ENCODE measurements around the gene MATCAP1. TPM values are rescaled to one million over a fixed set of nuclear protein-coding genes. Genes with fewer than 3 reads are reported as not detected.

Gene MATCAP1
- total RNA-seq, 3 donors from 2014 or later (not counting 1 experiment from before 2014, with no cell fraction given): 7.2 to 12.6 (median 10.9) TPM

DNA sequence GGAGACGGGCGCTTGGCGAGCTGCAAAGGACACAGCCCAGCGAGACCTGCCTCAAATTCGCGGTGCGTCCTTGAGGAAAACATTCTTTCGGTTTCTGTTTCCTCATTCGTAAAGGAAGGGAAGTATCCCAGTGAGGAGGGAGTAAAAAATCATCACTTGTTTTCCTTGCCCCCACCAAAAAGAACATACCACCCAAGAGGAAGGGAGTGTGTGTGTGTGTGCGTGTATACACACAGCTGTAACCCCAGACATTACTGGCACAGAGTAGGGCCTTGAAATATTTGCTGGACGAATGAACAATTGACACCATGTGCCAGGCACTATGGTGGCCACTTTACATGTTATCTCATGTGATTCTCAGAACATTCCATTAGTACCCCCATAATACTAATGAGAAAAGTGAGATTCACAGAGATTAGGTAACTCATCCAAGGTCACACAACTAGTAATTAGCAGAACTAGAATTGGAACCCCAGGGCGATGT is 1.9 kb upstream of the MATCAP1 start:
- Histone ChIP-seq H3K36me3 (ENCODE audit: control insufficient read depth, insufficient read depth, low read length) (no peaks in the 10 kb centered on the region), H3K27me3 (ENCODE audit: control insufficient read depth, insufficient read depth, low read length) (peaks cover 2% of the 10 kb centered on the region), H3K27ac (ENCODE audit: low read length) (no peak overlapping the region), H3K9me3 (ENCODE audit: control insufficient read depth, insufficient read depth, low read length) (no peaks in the 10 kb centered on the region), H3K4me1 (ENCODE audit: control insufficient read depth, insufficient read depth, low read length) (peaks cover 23% of the 10 kb centered on the region), H3K4me3 (ENCODE audit: low read length) (no peak overlapping the region)
- WGBS (ENCODE audit: insufficient coverage): 17% methylated on average over 10 of the region's 12 CpGs
- intact Hi-C loops (cut with micrococcal nuclease): loop anchor here (1.0 to 2.0 kb wide), 2 partner anchors 41 to 208 kb away; partner anchors contain the start of gene TMEM208
- no peaks in the 10 kb centered on the region for H3K9me3 Mint-ChIP-seq
- TF ChIP-seq, protein P1, sequence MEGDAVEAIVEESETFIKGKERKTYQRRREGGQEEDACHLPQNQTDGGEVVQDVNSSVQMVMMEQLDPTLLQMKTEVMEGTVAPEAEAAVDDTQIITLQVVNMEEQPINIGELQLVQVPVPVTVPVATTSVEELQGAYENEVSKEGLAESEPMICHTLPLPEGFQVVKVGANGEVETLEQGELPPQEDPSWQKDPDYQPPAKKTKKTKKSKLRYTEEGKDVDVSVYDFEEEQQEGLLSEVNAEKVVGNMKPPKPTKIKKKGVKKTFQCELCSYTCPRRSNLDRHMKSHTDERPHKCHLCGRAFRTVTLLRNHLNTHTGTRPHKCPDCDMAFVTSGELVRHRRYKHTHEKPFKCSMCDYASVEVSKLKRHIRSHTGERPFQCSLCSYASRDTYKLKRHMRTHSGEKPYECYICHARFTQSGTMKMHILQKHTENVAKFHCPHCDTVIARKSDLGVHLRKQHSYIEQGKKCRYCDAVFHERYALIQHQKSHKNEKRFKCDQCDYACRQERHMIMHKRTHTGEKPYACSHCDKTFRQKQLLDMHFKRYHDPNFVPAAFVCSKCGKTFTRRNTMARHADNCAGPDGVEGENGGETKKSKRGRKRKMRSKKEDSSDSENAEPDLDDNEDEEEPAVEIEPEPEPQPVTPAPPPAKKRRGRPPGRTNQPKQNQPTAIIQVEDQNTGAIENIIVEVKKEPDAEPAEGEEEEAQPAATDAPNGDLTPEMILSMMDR (IDR thresholded peaks at IDR 0.05): peak; percentile 38
- ATAC-seq: no peak
- peak overlapping the region; percentile 95 for H3K4me3 Mint-ChIP-seq
- H3K36me3 Mint-ChIP-seq: no peaks in the 10 kb centered on the region
- no peak for DNase-seq
- peaks cover 0 to 5% of the 10 kb centered on the region in 2 donors for H3K27me3 Mint-ChIP-seq (ENCODE audit: low read depth in 2 of 2)
- H3K27ac Mint-ChIP-seq: peak overlapping the region; percentile 82 to 83
- peaks cover 8 to 11% of the 10 kb centered on the region in 2 donors for H3K4me1 Mint-ChIP-seq

DNA sequence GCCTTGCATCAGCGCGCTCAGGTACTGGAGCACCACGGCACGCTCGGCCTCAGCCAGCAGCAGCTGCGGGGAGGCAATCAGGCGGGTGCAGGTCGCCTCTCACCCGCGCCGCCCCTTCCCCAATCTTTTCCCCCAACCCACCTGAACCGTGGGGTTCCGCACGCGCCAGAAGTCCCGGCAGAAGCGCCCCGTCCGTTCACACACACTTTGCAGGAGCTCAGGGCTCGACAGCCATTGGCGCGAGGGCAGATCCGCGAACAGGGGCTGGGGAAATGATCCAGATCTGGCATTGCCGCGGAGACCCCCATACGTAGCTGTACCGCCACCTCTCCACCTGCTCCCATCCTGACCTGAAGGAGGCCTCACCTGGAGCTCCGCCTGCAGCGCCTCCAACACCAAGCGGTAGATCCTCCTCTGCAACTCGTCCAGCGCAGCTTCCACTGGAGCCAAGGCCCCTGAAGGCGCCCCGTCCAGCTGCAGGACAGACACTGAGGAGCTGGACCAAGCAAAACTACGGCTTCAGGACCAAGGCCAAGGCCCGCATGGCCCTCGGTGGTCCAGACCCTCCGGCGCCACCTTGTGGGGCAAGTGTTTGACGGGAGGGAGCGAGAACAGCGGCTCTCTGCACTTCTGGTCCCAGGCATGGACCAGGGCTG is 1.4 kb upstream of the MATCAP1 start:
- Histone ChIP-seq H3K27ac (ENCODE audit: low read length) (no peak overlapping the region), H3K27me3 (ENCODE audit: control insufficient read depth, insufficient read depth, low read length) (peaks cover 2% of the 10 kb centered on the region), H3K4me3 (ENCODE audit: low read length) (no peak overlapping the region), H3K9me3 (ENCODE audit: control insufficient read depth, insufficient read depth, low read length) (no peaks in the 10 kb centered on the region), H3K36me3 (ENCODE audit: control insufficient read depth, insufficient read depth, low read length) (no peaks in the 10 kb centered on the region), H3K4me1 (ENCODE audit: control insufficient read depth, insufficient read depth, low read length) (peaks cover 23% of the 10 kb centered on the region)
- DNase-seq: peak; percentile 83 to 89
- WGBS (ENCODE audit: insufficient coverage): 18% methylated on average over 43 of the region's 43 CpGs
- intact Hi-C loops (cut with micrococcal nuclease): loop anchor here (1.0 to 2.0 kb wide), 2 partner anchors 42 to 208 kb away; partner anchors contain the start of gene TMEM208
- ATAC-seq: peak; percentile 37 to 52 (median 48)
- H3K27ac Mint-ChIP-seq: peak overlapping the region; percentile 82 to 83
- peaks cover 8 to 11% of the 10 kb centered on the region in 2 donors for H3K4me1 Mint-ChIP-seq
- no peaks in the 10 kb centered on the region for H3K36me3 Mint-ChIP-seq
- H3K27me3 Mint-ChIP-seq (ENCODE audit: low read depth in 2 of 2): peaks cover 0 to 5% of the 10 kb centered on the region in 2 donors
- TF ChIP-seq, protein P1 (IDR thresholded peaks at IDR 0.05): peak; percentile 84
- H3K9me3 Mint-ChIP-seq: no peaks in the 10 kb centered on the region
- H3K4me3 Mint-ChIP-seq: peak overlapping the region; percentile 95

DNA sequence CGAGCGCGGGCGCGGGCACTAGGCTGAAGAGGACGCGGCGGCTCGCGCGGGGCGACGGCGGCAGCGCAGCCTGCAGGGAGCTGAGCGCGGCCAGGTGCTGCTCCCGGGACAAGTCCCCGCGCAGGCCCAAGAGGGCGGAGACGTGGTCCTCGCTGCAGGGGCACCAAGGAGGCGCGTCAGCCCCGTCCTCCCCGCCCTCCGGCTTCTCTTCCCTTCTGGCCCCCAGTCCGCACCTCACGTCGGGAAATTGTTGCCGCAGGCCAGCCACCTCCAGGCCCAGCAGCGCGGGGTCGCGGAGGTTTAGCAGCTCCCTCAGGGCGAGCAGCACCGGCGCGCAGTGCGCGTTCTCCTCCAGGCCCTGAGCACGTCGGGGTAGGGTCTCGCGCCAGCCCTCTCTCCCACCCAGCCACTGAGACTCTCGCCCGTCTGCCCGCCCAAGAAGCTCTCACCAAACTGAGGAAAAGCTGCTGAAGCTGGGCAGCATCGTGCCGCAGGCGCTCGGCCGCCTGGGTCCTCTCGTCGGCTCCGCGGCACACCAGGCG is 761 bp upstream of the MATCAP1 start:
- Mint-ChIP-seq H3K9me3 (no peaks in the 10 kb centered on the region), H3K27ac (peak overlapping the region in 1 of 2 donors; percentile 83), H3K36me3 (no peaks in the 10 kb centered on the region), H3K4me1 (peaks cover 8 to 11% of the 10 kb centered on the region in 2 donors), H3K4me3 (peak overlapping the region; percentile 95), H3K27me3 (ENCODE audit: low read depth in 2 of 2) (peaks cover 0 to 5% of the 10 kb centered on the region in 2 donors)
- Histone ChIP-seq H3K36me3 (ENCODE audit: control insufficient read depth, insufficient read depth, low read length) (no peaks in the 10 kb centered on the region), H3K4me1 (ENCODE audit: control insufficient read depth, insufficient read depth, low read length) (peaks cover 23% of the 10 kb centered on the region), H3K27me3 (ENCODE audit: control insufficient read depth, insufficient read depth, low read length) (peaks cover 2% of the 10 kb centered on the region), H3K9me3 (ENCODE audit: control insufficient read depth, insufficient read depth, low read length) (no peaks in the 10 kb centered on the region), H3K4me3 (ENCODE audit: low read length) (peak overlapping the region; percentile 63), H3K27ac (ENCODE audit: low read length) (no peak overlapping the region)
- 9% methylated on average over 59 of the region's 59 CpGs for WGBS (ENCODE audit: insufficient coverage)
- DNase-seq (no peak), ATAC-seq (peak in 1 of 3 donors; percentile 1)
- intact Hi-C loops (cut with micrococcal nuclease): loop anchor here (2.0 kb wide), 1 partner anchor 42 kb away; the partner anchor contains the start of gene TMEM208
- TF ChIP-seq, protein P1 (IDR thresholded peaks at IDR 0.05): no peak

All from natural killer cell (primary cell).